ENCODE data around the gene EAPP.
"Not testable (repeated sequence)": the region's sequence is repeated elsewhere in the genome, so short reads cannot be mapped to it uniquely, and the experiment has no call there.

Gene EAPP

DNA sequence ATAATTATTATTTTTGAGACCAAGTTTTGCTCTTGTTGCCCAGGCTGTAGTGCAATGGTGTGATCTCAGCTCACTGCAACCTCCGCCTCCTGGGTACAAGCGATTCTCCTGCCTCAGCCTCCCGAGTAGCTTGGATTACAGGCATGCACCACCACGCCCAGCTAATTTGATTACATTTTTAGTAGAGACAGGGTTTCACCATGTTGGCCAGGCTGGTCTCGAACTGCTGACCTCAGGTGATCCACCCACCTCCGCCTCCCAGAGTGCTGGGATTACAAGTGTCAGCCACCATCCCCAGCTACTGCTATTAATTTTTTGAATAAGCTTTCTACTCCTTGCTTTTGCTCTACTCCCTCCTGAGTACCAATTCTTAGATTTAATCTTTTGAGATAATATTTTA, 18.4 kb downstream of the EAPP start:
- H3K27ac ChIP-seq (ENCODE audit: low read length, poor library complexity, severe bottlenecking); H2BK12ac ChIP-seq (ENCODE audit: low read length in 2 of 2); H3K4me3 ChIP-seq (ENCODE audit: insufficient read depth in 1 of 2, low read depth in 1 of 2, low read length in 2 of 2); H3K9ac ChIP-seq (ENCODE audit: low read length); H3K4me1 ChIP-seq (ENCODE audit: control insufficient read depth, insufficient read depth, low read depth, low read length); H3K14ac ChIP-seq (ENCODE audit: low read length in 2 of 2); H2BK120ac ChIP-seq (ENCODE audit: low read depth, low read length); H3K79me1 ChIP-seq (replicated peaks; ENCODE audit: low read length, poor library complexity, severe bottlenecking); H3K23ac ChIP-seq (ENCODE audit: low read length in 2 of 2); H3K9me3 ChIP-seq (ENCODE audit: control insufficient read depth, low read length); H3K4me2 ChIP-seq (ENCODE audit: low read length, poor library complexity, severe bottlenecking); H2AK5ac ChIP-seq (ENCODE audit: low read length, severe bottlenecking); H2BK15ac ChIP-seq (ENCODE audit: low read depth, poor library complexity, severe bottlenecking); H4K8ac ChIP-seq (ENCODE audit: low read length); DNase-seq; H3K27me3 ChIP-seq (ENCODE audit: control insufficient read depth in 1 of 2, insufficient read depth in 1 of 2, low read length in 2 of 2); H2BK5ac ChIP-seq (ENCODE audit: low read depth, low read length, poor library complexity, severe bottlenecking); H3K18ac ChIP-seq (ENCODE audit: low read depth in 1 of 2, low read length in 2 of 2); H2AFZ ChIP-seq (ENCODE audit: low read depth, low read length); H3K4ac ChIP-seq (ENCODE audit: low read depth in 1 of 2, low read length in 2 of 2); H4K91ac ChIP-seq (ENCODE audit: low read length): not testable (repeated sequence)
- WGBS = 94% methylated on average over 6 of the region's 6 CpGs
- H3K36me3 ChIP-seq (ENCODE audit: control insufficient read depth in 1 of 2, insufficient read depth in 2 of 2, low read depth in 1 of 2, low read length in 2 of 2) = peaks cover 42 to 78% of the 10 kb centered on the region in 2 experiments

DNA sequence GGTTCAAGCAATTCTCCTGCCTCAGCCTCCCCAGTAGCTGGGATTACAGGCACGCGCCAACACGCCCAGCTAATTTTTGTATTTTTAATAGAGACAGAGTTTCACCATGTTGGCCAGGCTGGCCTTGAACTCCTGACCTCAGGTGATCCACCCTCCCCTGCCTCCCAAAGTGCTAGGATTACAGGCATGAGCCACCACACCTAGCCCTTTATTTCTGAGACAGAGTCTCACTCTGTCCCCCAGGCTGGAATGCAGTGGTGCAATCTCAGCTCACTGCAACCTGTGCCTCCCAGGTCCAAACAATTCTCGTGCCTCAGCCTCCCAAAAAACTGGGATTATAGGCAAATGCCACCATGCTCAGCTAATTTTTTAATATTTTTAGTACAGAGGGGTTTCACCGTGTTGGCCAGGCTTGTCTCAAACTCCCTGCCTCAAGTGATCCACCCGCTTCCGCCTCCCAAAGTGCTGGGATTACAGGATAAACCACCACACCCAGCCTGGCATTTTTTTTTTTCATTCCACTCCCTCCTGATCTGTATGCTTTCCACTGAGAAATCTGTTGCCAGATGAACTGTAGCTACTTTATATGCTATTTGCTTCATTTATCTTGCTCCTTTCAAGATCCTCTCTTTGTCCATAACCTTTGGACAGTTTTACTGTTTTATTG, 19.1 kb downstream of the EAPP start:
- not testable (repeated sequence) for H2AFZ ChIP-seq (ENCODE audit: low read depth, low read length)

DNA sequence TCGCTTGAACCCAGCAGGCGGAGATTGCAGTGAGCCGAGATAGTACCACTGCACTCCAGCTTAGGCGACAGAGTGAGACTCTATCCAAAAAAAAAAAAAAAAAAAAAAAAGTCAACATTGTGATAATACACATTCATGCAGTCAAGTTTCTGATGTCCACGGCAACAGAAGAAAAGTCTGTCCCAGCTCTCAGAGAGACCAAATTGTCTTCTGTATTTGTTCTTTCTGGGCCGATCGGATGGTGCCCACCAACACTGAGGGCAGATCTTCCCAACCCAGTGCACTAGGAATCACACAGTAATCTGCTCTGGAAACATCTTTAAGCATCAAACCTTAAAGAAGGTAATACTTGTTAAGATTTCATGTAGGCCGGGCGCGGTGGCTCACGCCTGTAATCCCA, 31.6 kb downstream of the EAPP start:
- Histone ChIP-seq H2BK5ac (ENCODE audit: low read depth, low read length, poor library complexity, severe bottlenecking) (no peak overlapping the region), H3K79me1 (replicated peaks; ENCODE audit: low read length, poor library complexity, severe bottlenecking) (no peaks in the 10 kb centered on the region), H3K4me2 (ENCODE audit: low read length, poor library complexity, severe bottlenecking) (no peak overlapping the region), H3K36me3 (ENCODE audit: control insufficient read depth in 1 of 2, insufficient read depth in 2 of 2, low read depth in 1 of 2, low read length in 2 of 2) (no peaks in the 10 kb centered on the region), H3K4me1 (ENCODE audit: control insufficient read depth, insufficient read depth, low read depth, low read length) (peaks cover 3% of the 10 kb centered on the region), H3K9ac (ENCODE audit: low read length) (no peak overlapping the region), H4K91ac (ENCODE audit: low read length) (no peak overlapping the region), H3K4ac (ENCODE audit: low read depth in 1 of 2, low read length in 2 of 2) (no peak overlapping the region), H3K27ac (ENCODE audit: low read length, poor library complexity, severe bottlenecking) (no peak overlapping the region), H3K9me3 (ENCODE audit: control insufficient read depth, low read length) (no peaks in the 10 kb centered on the region), H3K27me3 (ENCODE audit: control insufficient read depth in 1 of 2, insufficient read depth in 1 of 2, low read length in 2 of 2) (no peaks in the 10 kb centered on the region), H2AFZ (ENCODE audit: low read depth, low read length) (no peak overlapping the region), H3K14ac (ENCODE audit: low read length in 2 of 2) (no peak overlapping the region), H2BK120ac (ENCODE audit: low read depth, low read length) (no peak overlapping the region), H4K8ac (ENCODE audit: low read length) (no peak overlapping the region), H3K4me3 (ENCODE audit: insufficient read depth in 1 of 2, low read depth in 1 of 2, low read length in 2 of 2) (no peak overlapping the region), H2BK15ac (ENCODE audit: low read depth, poor library complexity, severe bottlenecking) (no peak overlapping the region), H2AK5ac (ENCODE audit: low read length, severe bottlenecking) (no peak overlapping the region), H2BK12ac (ENCODE audit: low read length in 2 of 2) (no peak overlapping the region), H3K18ac (ENCODE audit: low read depth in 1 of 2, low read length in 2 of 2) (no peak overlapping the region), H3K23ac (ENCODE audit: low read length in 2 of 2) (no peak overlapping the region)
- DNase-seq = no peak
- WGBS = 91% methylated on average over 11 of the region's 11 CpGs

More for the DNA sequence above, 19.1 kb downstream of the EAPP start:
- not testable (repeated sequence) for H3K27me3 ChIP-seq (ENCODE audit: control insufficient read depth in 1 of 2, insufficient read depth in 1 of 2, low read length in 2 of 2); H3K9ac ChIP-seq (ENCODE audit: low read length); H3K9me3 ChIP-seq (ENCODE audit: control insufficient read depth, low read length); H3K4me1 ChIP-seq (ENCODE audit: control insufficient read depth, insufficient read depth, low read depth, low read length); H2BK120ac ChIP-seq (ENCODE audit: low read depth, low read length); H3K23ac ChIP-seq (ENCODE audit: low read length in 2 of 2); H3K4ac ChIP-seq (ENCODE audit: low read depth in 1 of 2, low read length in 2 of 2); H3K4me2 ChIP-seq (ENCODE audit: low read length, poor library complexity, severe bottlenecking); H3K79me1 ChIP-seq (replicated peaks; ENCODE audit: low read length, poor library complexity, severe bottlenecking); DNase-seq; H2BK12ac ChIP-seq (ENCODE audit: low read length in 2 of 2); H4K8ac ChIP-seq (ENCODE audit: low read length); H3K4me3 ChIP-seq (ENCODE audit: insufficient read depth in 1 of 2, low read depth in 1 of 2, low read length in 2 of 2); H2AK5ac ChIP-seq (ENCODE audit: low read length, severe bottlenecking); H3K18ac ChIP-seq (ENCODE audit: low read depth in 1 of 2, low read length in 2 of 2); H2BK5ac ChIP-seq (ENCODE audit: low read depth, low read length, poor library complexity, severe bottlenecking); H3K27ac ChIP-seq (ENCODE audit: low read length, poor library complexity, severe bottlenecking); H3K14ac ChIP-seq (ENCODE audit: low read length in 2 of 2); H4K91ac ChIP-seq (ENCODE audit: low read length); H2BK15ac ChIP-seq (ENCODE audit: low read depth, poor library complexity, severe bottlenecking)
- peaks cover 44 to 78% of the 10 kb centered on the region in 2 experiments for H3K36me3 ChIP-seq (ENCODE audit: control insufficient read depth in 1 of 2, insufficient read depth in 2 of 2, low read depth in 1 of 2, low read length in 2 of 2)
- whole genome bisulfite sequencing = 94% methylated on average over 7 of the region's 7 CpGs

DNA sequence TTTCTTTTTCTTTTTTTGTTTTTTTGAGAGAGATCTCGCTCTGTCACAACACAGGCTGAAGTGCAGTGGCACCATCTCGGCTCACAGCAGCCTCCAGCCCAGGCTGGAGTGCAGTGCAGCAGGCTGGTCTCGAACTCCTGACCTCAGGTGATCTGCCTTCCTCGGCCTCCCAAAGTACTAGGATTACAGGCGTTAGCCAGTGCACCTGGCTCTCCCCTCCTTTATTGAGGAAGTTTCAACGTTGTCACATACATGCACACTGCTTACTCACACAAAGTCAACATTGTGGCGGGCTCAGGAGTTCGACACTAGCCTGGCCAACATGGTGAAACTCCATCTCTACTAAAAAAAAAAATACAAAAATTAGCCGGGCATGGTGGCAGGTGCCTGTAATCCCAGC, 32.0 kb downstream of the EAPP start:
- no peak overlapping the region for H3K14ac ChIP-seq (ENCODE audit: low read length in 2 of 2)
- no peak overlapping the region for H2AFZ ChIP-seq (ENCODE audit: low read depth, low read length)
- H3K23ac ChIP-seq (ENCODE audit: low read length in 2 of 2) = no peak overlapping the region
- no peaks in the 10 kb centered on the region for H3K79me1 ChIP-seq (replicated peaks; ENCODE audit: low read length, poor library complexity, severe bottlenecking)
- H3K27ac ChIP-seq (ENCODE audit: low read length, poor library complexity, severe bottlenecking) = no peak overlapping the region
- no peaks in the 10 kb centered on the region for H3K9me3 ChIP-seq (ENCODE audit: control insufficient read depth, low read length)
- H3K4ac ChIP-seq (ENCODE audit: low read depth in 1 of 2, low read length in 2 of 2) = no peak overlapping the region
- H4K8ac ChIP-seq (ENCODE audit: low read length) = no peak overlapping the region
- H4K91ac ChIP-seq (ENCODE audit: low read length) = no peak overlapping the region
- no peaks in the 10 kb centered on the region for H3K36me3 ChIP-seq (ENCODE audit: control insufficient read depth in 1 of 2, insufficient read depth in 2 of 2, low read depth in 1 of 2, low read length in 2 of 2)
- no peak overlapping the region for H2BK15ac ChIP-seq (ENCODE audit: low read depth, poor library complexity, severe bottlenecking)
- 93% methylated on average over 9 of the region's 9 CpGs for WGBS
- peaks cover 3% of the 10 kb centered on the region for H3K4me1 ChIP-seq (ENCODE audit: control insufficient read depth, insufficient read depth, low read depth, low read length)
- H2BK120ac ChIP-seq (ENCODE audit: low read depth, low read length) = no peak overlapping the region
- no peak overlapping the region for H3K18ac ChIP-seq (ENCODE audit: low read depth in 1 of 2, low read length in 2 of 2)
- no peak overlapping the region for H2BK12ac ChIP-seq (ENCODE audit: low read length in 2 of 2)
- H2AK5ac ChIP-seq (ENCODE audit: low read length, severe bottlenecking) = no peak overlapping the region
- no peak overlapping the region for H3K4me3 ChIP-seq (ENCODE audit: insufficient read depth in 1 of 2, low read depth in 1 of 2, low read length in 2 of 2)
- no peak overlapping the region for H2BK5ac ChIP-seq (ENCODE audit: low read depth, low read length, poor library complexity, severe bottlenecking)
- H3K27me3 ChIP-seq (ENCODE audit: control insufficient read depth in 1 of 2, insufficient read depth in 1 of 2, low read length in 2 of 2) = no peaks in the 10 kb centered on the region
- no peak for DNase-seq
- no peak overlapping the region for H3K9ac ChIP-seq (ENCODE audit: low read length)
- no peak overlapping the region for H3K4me2 ChIP-seq (ENCODE audit: low read length, poor library complexity, severe bottlenecking)
